ENCODE measurements around the gene RASAL2. TPM values are rescaled to one million over a fixed set of nuclear protein-coding genes. Genes with fewer than 3 reads are reported as not detected.
"Not testable (repeated sequence)": the region's sequence is repeated elsewhere in the genome, so short reads cannot be mapped to it uniquely, and the experiment has no call there.

Gene RASAL2
- total RNA-seq, 2 donors from 2014 or later, result 0.02 to 0.11 TPM

- Mint-ChIP-seq H3K36me3 (ENCODE audit: low read depth) (no peaks in the 10 kb centered on the region), H3K4me1 (no peaks in the 10 kb centered on the region), H3K9me3 (peaks cover 5% of the 10 kb centered on the region), H3K4me3 (no peak overlapping the region), H3K27me3 (no peaks in the 10 kb centered on the region), H3K27ac (no peak overlapping the region)
- no peak for ATAC-seq (replicated peaks)
Measured at GRCh38 chr1:178060789-178061556, 32.9 kb upstream of the RASAL2 start.

DNA sequence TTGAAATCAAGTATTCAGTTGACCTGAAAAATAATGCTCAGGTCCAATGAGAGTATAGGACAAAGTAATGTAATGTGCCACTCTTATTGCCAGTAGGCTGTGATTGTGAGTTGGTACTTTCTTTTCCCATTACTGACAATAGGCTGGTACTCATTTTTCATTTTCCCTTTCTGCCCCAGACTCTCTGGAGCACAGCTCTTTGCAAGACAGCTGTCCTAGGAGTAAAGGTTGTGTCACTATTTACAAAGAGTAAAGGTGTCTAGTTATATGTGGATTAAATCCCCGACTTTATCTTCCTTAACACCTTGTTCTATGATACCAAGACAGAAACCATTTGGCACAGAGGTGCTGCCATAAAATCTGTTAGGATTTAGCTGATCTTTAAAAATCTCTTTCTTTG lies 32.3 kb upstream of the RASAL2 start:
- no peak for ATAC-seq (replicated peaks)
- no peaks in the 10 kb centered on the region for H3K36me3 Mint-ChIP-seq (ENCODE audit: low read depth)
- no peak overlapping the region for H3K27ac Mint-ChIP-seq
- no peaks in the 10 kb centered on the region for H3K4me1 Mint-ChIP-seq
- no peak overlapping the region for H3K4me3 Mint-ChIP-seq
- H3K27me3 Mint-ChIP-seq, result no peaks in the 10 kb centered on the region
- peaks cover 5% of the 10 kb centered on the region for H3K9me3 Mint-ChIP-seq

DNA sequence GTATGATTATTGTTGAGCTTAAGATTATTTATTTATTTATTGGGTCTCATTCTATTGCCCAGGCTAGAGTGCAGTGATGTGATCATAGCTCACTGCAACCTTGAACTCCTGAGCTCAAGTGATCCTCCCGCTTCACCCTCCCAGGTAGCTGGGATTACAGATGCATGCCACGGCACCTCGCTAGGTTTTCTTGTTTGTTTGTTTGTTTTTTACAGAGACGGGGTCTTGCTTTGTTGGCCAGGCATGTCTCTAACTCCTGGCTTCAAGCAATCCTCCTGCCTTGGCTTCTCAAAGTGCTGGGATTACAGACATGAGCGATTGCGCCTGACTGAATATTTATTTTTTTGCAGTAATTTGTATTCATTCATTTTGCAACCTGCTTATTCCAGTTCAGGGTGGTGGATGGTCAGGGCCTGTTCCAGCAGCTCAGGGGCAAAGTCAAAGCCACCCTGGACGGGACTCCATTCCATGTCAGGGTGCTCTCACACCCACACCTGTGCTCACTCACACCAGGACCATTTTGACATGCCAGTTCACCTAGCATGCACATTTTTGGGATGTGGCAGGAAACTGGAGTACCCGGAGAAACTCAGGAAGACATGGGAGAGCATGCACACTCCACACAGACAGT lies 29.6 kb upstream of the RASAL2 start:
- Mint-ChIP-seq H3K27me3 (no peaks in the 10 kb centered on the region), H3K4me3 (no peak overlapping the region), H3K4me1 (no peaks in the 10 kb centered on the region), H3K27ac (no peak overlapping the region), H3K9me3 (peaks cover 4% of the 10 kb centered on the region), H3K36me3 (ENCODE audit: low read depth) (no peaks in the 10 kb centered on the region)
- ATAC-seq (replicated peaks), result no peak

DNA sequence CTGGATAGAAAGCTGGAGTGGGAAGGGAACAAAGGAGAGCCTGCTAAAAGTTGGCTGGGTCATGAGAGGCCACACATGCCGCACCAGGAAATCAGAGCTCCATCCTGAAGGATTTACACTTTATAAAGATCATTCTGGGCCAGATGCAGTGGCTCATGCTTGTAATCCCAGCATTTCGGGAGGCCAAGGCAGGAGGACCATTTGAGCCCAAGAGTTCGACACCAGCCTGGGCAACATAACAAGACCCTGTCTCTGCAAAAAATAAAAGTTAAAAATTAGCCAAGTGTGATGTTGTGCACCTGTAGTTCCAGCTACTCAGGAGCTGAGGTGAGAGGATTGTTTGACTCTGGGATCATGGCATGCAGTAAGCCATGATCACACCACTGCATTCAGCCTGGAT lies 28.7 kb upstream of the RASAL2 start:
- Mint-ChIP-seq H3K4me3 (no peak overlapping the region), H3K27me3 (no peaks in the 10 kb centered on the region), H3K36me3 (ENCODE audit: low read depth) (no peaks in the 10 kb centered on the region), H3K4me1 (no peaks in the 10 kb centered on the region), H3K9me3 (no peaks in the 10 kb centered on the region), H3K27ac (no peak overlapping the region)
- no peak for ATAC-seq (replicated peaks)

DNA sequence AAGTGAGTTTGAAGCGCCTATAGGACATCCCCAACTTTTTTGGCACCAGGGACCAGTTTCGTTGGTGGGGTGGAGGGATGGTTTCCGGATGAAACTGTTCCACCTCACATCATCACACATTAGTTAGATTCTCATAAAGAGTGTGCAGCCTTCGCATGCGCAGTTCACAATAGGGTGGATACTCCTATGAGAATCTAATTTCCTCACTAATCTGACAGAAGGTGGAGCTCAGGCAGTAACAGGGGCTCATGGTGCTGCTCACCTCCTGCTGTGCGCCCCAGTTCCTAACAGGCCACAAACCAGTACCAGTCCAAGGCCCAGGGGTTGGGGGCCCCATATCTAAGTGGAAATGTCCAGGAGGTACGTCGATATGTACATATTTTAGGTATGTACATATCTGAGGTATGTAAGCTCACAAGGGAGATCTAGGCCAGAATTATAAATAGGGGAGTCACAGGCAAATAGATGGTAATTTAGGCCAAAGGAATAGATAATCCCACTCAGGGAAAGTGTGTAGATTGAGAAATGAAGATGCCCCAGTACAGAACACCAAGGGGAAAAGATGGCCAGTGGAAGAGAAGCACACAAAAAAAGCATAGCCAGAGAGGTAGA lies 27.5 kb upstream of the RASAL2 start:
- Mint-ChIP-seq H3K27ac (no peak overlapping the region), H3K4me3 (no peak overlapping the region), H3K4me1 (no peaks in the 10 kb centered on the region), H3K27me3 (no peaks in the 10 kb centered on the region), H3K9me3 (no peaks in the 10 kb centered on the region), H3K36me3 (ENCODE audit: low read depth) (no peaks in the 10 kb centered on the region)
- ATAC-seq (replicated peaks), result no peak

DNA sequence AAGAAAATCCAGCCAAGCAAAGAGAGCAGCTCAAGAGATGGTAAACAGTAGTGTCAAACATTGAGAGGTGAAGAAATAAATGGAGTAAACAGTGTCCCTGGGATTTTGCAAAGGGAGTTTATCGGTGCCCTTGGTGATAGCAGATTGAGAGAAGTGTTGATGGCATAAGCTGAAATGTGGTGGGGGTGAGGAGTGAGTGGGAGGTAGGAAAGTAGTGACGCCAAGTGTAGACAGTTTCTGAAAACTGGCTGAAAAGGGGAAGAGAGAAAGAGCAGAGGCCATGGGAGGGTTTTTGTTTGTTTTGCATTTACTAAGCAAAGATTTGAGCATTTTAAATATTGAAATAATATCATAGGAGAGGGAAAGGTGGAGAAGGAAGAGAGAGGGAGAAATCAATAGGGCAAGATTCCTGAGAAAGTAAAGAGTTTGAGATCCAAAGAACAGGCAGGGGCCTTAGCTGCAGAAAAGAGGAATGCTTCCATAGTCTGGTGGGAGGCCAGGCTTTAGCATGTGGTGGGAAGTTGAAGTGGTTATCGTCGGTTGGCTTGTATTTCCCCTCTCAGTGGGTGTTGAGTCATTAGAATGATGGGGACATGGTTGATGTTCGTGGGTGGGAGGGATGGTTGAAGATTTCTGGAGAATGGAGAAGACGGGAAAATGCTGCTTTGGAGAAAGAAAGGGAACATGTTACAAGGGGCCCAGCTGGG lies 26.8 kb upstream of the RASAL2 start:
- no peaks in the 10 kb centered on the region for H3K27me3 Mint-ChIP-seq
- H3K36me3 Mint-ChIP-seq (ENCODE audit: low read depth), result no peaks in the 10 kb centered on the region
- no peak overlapping the region for H3K4me3 Mint-ChIP-seq
- ATAC-seq (replicated peaks), result no peak
- no peaks in the 10 kb centered on the region for H3K9me3 Mint-ChIP-seq
- H3K27ac Mint-ChIP-seq, result no peak overlapping the region
- H3K4me1 Mint-ChIP-seq, result no peaks in the 10 kb centered on the region

- no peak overlapping the region for H3K4me3 Mint-ChIP-seq
- H3K9me3 Mint-ChIP-seq, result no peaks in the 10 kb centered on the region
- no peak for ATAC-seq (replicated peaks)
- H3K27ac Mint-ChIP-seq, result no peak overlapping the region
- no peaks in the 10 kb centered on the region for H3K4me1 Mint-ChIP-seq
- no peaks in the 10 kb centered on the region for H3K36me3 Mint-ChIP-seq (ENCODE audit: low read depth)
- no peaks in the 10 kb centered on the region for H3K27me3 Mint-ChIP-seq
Measured at GRCh38 chr1:178071811-178072210, 22.1 kb upstream of the RASAL2 start.

DNA sequence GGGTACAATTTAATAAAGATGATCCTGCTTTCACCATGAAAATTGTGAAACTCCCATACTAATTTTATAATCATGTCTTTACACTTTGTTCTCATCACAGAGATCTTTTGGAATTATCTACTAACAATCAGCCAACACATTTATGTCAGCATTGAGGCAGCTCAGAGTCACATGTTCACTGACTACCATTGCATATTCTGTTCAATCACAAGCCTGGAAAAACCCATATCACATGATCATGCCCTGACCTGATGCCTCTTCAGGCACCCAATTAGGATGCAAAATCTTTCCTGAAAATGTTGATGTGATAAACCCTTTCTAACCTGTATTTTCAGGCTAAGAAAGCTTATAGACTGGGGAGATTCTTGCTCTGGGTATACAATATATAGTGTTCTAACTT lies 21.6 kb upstream of the RASAL2 start:
- Mint-ChIP-seq H3K4me3 (no peak overlapping the region), H3K4me1 (no peaks in the 10 kb centered on the region), H3K27ac (no peak overlapping the region), H3K27me3 (no peaks in the 10 kb centered on the region), H3K36me3 (ENCODE audit: low read depth) (no peaks in the 10 kb centered on the region), H3K9me3 (no peaks in the 10 kb centered on the region)
- no peak for ATAC-seq (replicated peaks)

- no peaks in the 10 kb centered on the region for H3K4me1 Mint-ChIP-seq
- H3K27me3 Mint-ChIP-seq, result no peaks in the 10 kb centered on the region
- H3K9me3 Mint-ChIP-seq, result no peaks in the 10 kb centered on the region
- ATAC-seq (replicated peaks), result no peak
- H3K36me3 Mint-ChIP-seq (ENCODE audit: low read depth), result no peaks in the 10 kb centered on the region
- no peak overlapping the region for H3K27ac Mint-ChIP-seq
- no peak overlapping the region for H3K4me3 Mint-ChIP-seq
Measured at GRCh38 chr1:178075333-178075732, 18.6 kb upstream of the RASAL2 start.

- H3K4me1 Mint-ChIP-seq, result no peaks in the 10 kb centered on the region
- ATAC-seq (replicated peaks), result no peak
- no peaks in the 10 kb centered on the region for H3K9me3 Mint-ChIP-seq
- no peaks in the 10 kb centered on the region for H3K27me3 Mint-ChIP-seq
- H3K36me3 Mint-ChIP-seq (ENCODE audit: low read depth), result no peaks in the 10 kb centered on the region
- H3K27ac Mint-ChIP-seq, result no peak overlapping the region
- H3K4me3 Mint-ChIP-seq, result no peak overlapping the region
Measured at GRCh38 chr1:178076607-178077006, 17.3 kb upstream of the RASAL2 start.

DNA sequence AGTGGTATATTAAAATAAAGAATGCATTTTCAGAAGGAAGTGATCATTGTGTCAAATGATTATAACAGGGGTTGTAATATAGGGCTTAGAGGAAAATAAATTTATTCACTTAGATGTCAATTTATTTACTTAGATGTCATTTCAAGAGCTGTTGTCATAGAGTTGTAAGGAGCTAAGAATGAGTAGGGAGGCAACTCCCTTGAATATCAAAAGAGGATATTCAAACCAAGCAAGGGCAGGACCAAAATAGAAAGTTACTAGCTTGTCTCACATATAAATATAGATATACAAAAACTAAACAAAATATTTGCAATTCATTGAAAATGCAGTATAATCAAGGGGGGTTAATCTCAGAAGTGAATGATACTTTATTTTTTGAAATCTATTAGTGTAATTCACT lies 16.0 kb upstream of the RASAL2 start:
- Mint-ChIP-seq H3K9me3 (no peaks in the 10 kb centered on the region), H3K4me1 (no peaks in the 10 kb centered on the region), H3K36me3 (ENCODE audit: low read depth) (no peaks in the 10 kb centered on the region), H3K27me3 (no peaks in the 10 kb centered on the region), H3K4me3 (no peak overlapping the region), H3K27ac (no peak overlapping the region)
- ATAC-seq (replicated peaks), result no peak

GRCh38 chr1:178086294-178086693 lies 7.6 kb upstream of the RASAL2 start:
- H3K4me1 Mint-ChIP-seq, result no peaks in the 10 kb centered on the region
- peaks cover 10% of the 10 kb centered on the region for H3K9me3 Mint-ChIP-seq
- no peak overlapping the region for H3K4me3 Mint-ChIP-seq
- peaks cover 15% of the 10 kb centered on the region for H3K27me3 Mint-ChIP-seq
- no peak for ATAC-seq (replicated peaks)
- H3K27ac Mint-ChIP-seq, result no peak overlapping the region
- H3K36me3 Mint-ChIP-seq (ENCODE audit: low read depth), result no peaks in the 10 kb centered on the region

- peaks cover 10% of the 10 kb centered on the region for H3K9me3 Mint-ChIP-seq
Measured at GRCh38 chr1:178086766-178087165, 7.1 kb upstream of the RASAL2 start.

DNA sequence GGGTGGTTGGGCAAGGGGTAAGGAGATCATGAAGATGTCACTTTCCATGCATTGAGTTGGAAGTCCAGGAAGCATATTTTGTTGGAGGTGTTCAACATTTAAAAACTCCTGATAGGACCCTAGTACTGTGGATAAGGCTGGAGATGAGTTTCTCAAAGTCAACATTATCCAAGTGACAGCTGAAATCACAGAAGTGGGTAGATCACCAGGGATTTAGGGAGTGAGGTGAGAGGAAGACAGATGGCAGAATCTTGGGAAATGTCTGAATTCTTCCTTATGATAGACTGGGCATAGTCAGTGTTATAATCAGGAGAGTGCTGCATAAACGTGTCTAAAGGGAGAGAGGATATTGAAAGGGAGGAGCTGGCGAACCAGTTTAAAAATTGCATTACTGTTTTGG lies 5.3 kb upstream of the RASAL2 start:
- peaks cover 10% of the 10 kb centered on the region for H3K9me3 Mint-ChIP-seq
- H3K4me1 Mint-ChIP-seq, result peaks cover 5% of the 10 kb centered on the region
- ATAC-seq (replicated peaks), result no peak
- peaks cover 31% of the 10 kb centered on the region for H3K27me3 Mint-ChIP-seq
- H3K36me3 Mint-ChIP-seq (ENCODE audit: low read depth), result no peaks in the 10 kb centered on the region
- no peak overlapping the region for H3K4me3 Mint-ChIP-seq
- H3K27ac Mint-ChIP-seq, result no peak overlapping the region

More at GRCh38 chr1:178086766-178087165, 7.1 kb upstream of the RASAL2 start:
- Mint-ChIP-seq H3K27me3 (peaks cover 18% of the 10 kb centered on the region), H3K27ac (no peak overlapping the region), H3K36me3 (ENCODE audit: low read depth) (no peaks in the 10 kb centered on the region), H3K4me1 (no peaks in the 10 kb centered on the region), H3K4me3 (no peak overlapping the region)
- ATAC-seq (replicated peaks), result no peak

GRCh38 chr1:178091454-178091853 lies 2.5 kb upstream of the RASAL2 start:
- H3K27me3 Mint-ChIP-seq, result peaks cover 49% of the 10 kb centered on the region
- not testable (repeated sequence) for H3K36me3 Mint-ChIP-seq (ENCODE audit: low read depth); H3K9me3 Mint-ChIP-seq; H3K4me3 Mint-ChIP-seq; H3K4me1 Mint-ChIP-seq; ATAC-seq (replicated peaks); H3K27ac Mint-ChIP-seq
